Spleen (tissue), 11 donors: ENCODE results near the gene ATXN7L1. TPM values are rescaled to one million over a fixed set of nuclear protein-coding genes. Genes with fewer than 3 reads are reported as not detected.

Experiments used
- DNase-seq: peaks from one replicate; pipeline ENCODE4 v3.0.0-alpha.2; 2020
- H3K27ac ChIP-seq, 8 donors: fragments of 200-600 bp; sonication (generic) in 7 of 8; 1 replicate in 4 of 8; 2 replicates in 4 of 8; pipeline versions ENCODE4 v1.5.0 to v1.8.0; 2016 to 2021; ENCODE audit warnings: inconsistent platforms in 4 of 8, mild to moderate bottlenecking in 4 of 8, moderate library complexity in 1 of 8
- H3K27me3 ChIP-seq, 7 donors: fragments of 200-600 bp; sonication (generic) in 6 of 7; replicated peaks in 1 of 7; 1 replicate in 4 of 7; 2 replicates in 3 of 7; pipeline versions ENCODE4 v1.5.0 to v1.8.0; 2016 to 2021; ENCODE audit warnings: inconsistent platforms in 3 of 7, mild to moderate bottlenecking in 1 of 7
- H3K36me3 ChIP-seq, 6 donors: fragments of 200-600 bp; sonication (generic) in 5 of 6; 1 replicate in 4 of 6; 2 replicates in 2 of 6; pipeline versions ENCODE4 v1.5.0 to v1.8.0; 2016 to 2021; ENCODE audit warnings: inconsistent platforms in 2 of 6
- H3K4me1 ChIP-seq, 6 donors: fragments of 200-600 bp; sonication (generic) in 5 of 6; 1 replicate in 3 of 6; 2 replicates in 3 of 6; pipeline versions ENCODE4 v1.5.0 to v1.8.0; 2016 to 2021; ENCODE audit warnings: inconsistent platforms in 3 of 6
- H3K4me3 ChIP-seq, 8 donors: fragments of 200-600 bp; sonication (generic) in 7 of 8; 1 replicate in 4 of 8; 2 replicates in 4 of 8; pipeline versions ENCODE4 v1.5.0 to v1.8.0; 2016 to 2021; ENCODE audit warnings: inconsistent platforms in 4 of 8, mild to moderate bottlenecking in 4 of 8, moderate library complexity in 2 of 8
- H3K9me3 ChIP-seq, 8 donors: fragments of 200-600 bp; sonication (generic) in 7 of 8; 1 replicate in 4 of 8; 2 replicates in 4 of 8; pipeline versions ENCODE4 v1.5.0 to v1.8.0; 2016 to 2021; ENCODE audit warnings: inconsistent platforms in 4 of 8
- POLR2A ChIP-seq, 3 donors: fragments of 450-650 bp; IDR thresholded peaks; one replicate each; pipeline ENCODE4 v1.5.1; 2017; ENCODE audit warnings: antibody characterized with exemption in 3 of 3, mild to moderate bottlenecking in 1 of 3
- POLR2AphosphoS5 ChIP-seq, 3 donors: sonication (generic); formaldehyde crosslinking; IDR thresholded peaks; one replicate each; pipeline ENCODE4 v1.5.1; 2017; ENCODE audit warnings: antibody characterized with exemption in 3 of 3
- WGBS, 5 donors: extraction: QIAGEN DNeasy Blood & Tissue Kit in 3 of 5; methylation state at CpG; one replicate each; pipeline versions ENCODE4 v1.1.5 to v1.1.7; 2013 to 2018; 5-methylcytosine and 5-hydroxymethylcytosine counted together
- intact Hi-C: fragments of 100-400 bp; cut with DNase I; formaldehyde crosslinking; loops from one replicate; pipeline ENCODE4 v1.15.0; 2023; ENCODE audit warnings: low total_unique reads
- polyA plus RNA-seq, 3 donors: library from polyadenylated mRNA; stranded (reverse); fragments of 200-250 nt; gene quantifications; one replicate each; pipeline ENCODE4 v1.2.1, GENCODE V29; 2013
- total RNA-seq, 7 donors: library from RNA; depleted of rRNA in 3 of 7; stranded (reverse); fragments of >200 nt in 3 of 7; fragmentation: NEBNext Ultra II Directional in 4 of 7; extraction: Animal tissue kit (Norgen Biotek cat#: 25700) in 4 of 7; gene quantifications; one replicate each; pipeline versions ENCODE4 v1.1.0 to v1.2.1, GENCODE V29; 2016 to 2021
- TF ChIP-seq, protein P1 (sequence below), 11 experiments: fragments of 200-600 bp in 7 of 11; fragments of 450-650 bp in 4 of 11; sonication (generic) in 4 of 11; IDR thresholded peaks in 8 of 11; conservative IDR thresholded peaks in 3 of 11; 1 replicate in 7 of 11; 2 replicates in 4 of 11; pipeline versions ENCODE4 v1.4.0 to v1.8.0; 2016 to 2021; ENCODE audit warnings: antibody characterized with exemption in 11 of 11, inconsistent platforms in 4 of 11, mild to moderate bottlenecking in 1 of 11
- donor health status: healthy with polysubstance abuse.
- donor health status: DM: no; HTN: no; CAD: no; lungs with moderate emphysema.
- donor health status: DM: no; HTN: no; CAD: no.
- donor health status: Bipolar disorder and iron deficiency.
- donor health status: healthy.
- donor health status: DM: no; HTN: no; CAD: no.
- donor health status: DM: yes; HTN: yes; CAD: no.

ATXN7L1 gene
- total and polyA plus RNA-seq, 10 donors: 2.4 to 29.3 (median 18.4) TPM

DNA sequence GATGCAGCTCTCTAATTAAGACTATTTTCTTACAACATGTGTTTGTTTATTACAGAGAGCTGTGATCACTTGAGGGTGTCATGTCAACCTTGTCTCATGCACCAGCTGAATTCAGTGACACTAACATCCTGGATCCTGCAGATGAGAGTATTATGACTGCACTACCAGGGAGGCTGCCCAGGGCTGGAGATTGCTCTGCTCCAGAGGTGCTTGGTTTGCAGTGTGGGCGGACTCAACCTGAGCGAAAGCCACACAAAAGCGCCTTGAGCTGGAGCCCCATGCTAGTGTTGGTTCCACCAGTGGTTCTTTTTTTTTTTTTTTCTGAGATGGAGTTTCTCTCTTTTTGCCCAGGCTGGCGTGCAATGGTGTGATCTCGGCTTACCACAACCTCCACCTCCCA lies 33.8 kb upstream of the ATXN7L1 start:
- WGBS, 5 donors: 81 to 100% (median 99%) methylated on average over 5 of the region's 5 CpGs
- H3K27ac ChIP-seq: no peak overlapping the region
- intact Hi-C loops: no loop called here
- H3K4me1 ChIP-seq: no peaks in the 10 kb centered on the region
- no peaks in the 10 kb centered on the region for H3K36me3 ChIP-seq
- peaks cover 0 to 8% (median 3%) of the 10 kb centered on the region in 8 donors for H3K9me3 ChIP-seq
- TF ChIP-seq POLR2AphosphoS5 (IDR thresholded peaks at IDR 0.05) (no peak), POLR2A (IDR thresholded peaks at IDR 0.05) (no peak)
- TF ChIP-seq, protein P1, sequence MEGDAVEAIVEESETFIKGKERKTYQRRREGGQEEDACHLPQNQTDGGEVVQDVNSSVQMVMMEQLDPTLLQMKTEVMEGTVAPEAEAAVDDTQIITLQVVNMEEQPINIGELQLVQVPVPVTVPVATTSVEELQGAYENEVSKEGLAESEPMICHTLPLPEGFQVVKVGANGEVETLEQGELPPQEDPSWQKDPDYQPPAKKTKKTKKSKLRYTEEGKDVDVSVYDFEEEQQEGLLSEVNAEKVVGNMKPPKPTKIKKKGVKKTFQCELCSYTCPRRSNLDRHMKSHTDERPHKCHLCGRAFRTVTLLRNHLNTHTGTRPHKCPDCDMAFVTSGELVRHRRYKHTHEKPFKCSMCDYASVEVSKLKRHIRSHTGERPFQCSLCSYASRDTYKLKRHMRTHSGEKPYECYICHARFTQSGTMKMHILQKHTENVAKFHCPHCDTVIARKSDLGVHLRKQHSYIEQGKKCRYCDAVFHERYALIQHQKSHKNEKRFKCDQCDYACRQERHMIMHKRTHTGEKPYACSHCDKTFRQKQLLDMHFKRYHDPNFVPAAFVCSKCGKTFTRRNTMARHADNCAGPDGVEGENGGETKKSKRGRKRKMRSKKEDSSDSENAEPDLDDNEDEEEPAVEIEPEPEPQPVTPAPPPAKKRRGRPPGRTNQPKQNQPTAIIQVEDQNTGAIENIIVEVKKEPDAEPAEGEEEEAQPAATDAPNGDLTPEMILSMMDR (IDR thresholded peaks at IDR 0.05 in 8 of 11, conservative IDR thresholded peaks at IDR 0.05 in 3 of 11): no peak
- peaks cover 0 to 6% (median 0%) of the 10 kb centered on the region in 7 donors for H3K27me3 ChIP-seq
- H3K4me3 ChIP-seq: no peak overlapping the region
- DNase-seq: no peak

DNA sequence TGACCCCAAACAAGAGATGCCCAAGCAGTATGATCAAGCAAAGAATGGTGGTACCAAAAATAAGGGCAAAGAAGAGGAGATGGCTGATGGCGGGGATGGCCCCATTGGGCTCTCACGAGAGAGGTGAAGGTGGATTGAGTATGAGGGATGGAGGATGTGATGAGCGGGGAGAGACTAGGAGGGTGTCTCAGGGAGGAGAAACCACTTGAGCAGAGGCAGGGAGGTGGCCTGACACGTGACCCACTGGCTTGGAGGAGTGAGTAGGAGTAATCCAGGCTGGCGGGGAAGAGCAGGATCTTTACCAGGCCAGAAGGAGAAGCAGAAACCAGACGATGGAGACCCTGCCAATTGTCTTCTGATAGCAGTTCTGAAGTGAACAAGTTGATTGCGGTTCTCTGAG lies 33.3 kb upstream of the ATXN7L1 start:
- Histone ChIP-seq H3K27me3 (peaks cover 0 to 6% (median 0%) of the 10 kb centered on the region in 7 donors), H3K27ac (no peak overlapping the region), H3K9me3 (peaks cover 0 to 8% (median 3%) of the 10 kb centered on the region in 8 donors), H3K36me3 (no peaks in the 10 kb centered on the region), H3K4me3 (no peak overlapping the region), H3K4me1 (no peaks in the 10 kb centered on the region)
- DNase-seq: no peak
- 88 to 94% (median 92%) methylated on average over 7 of the region's 7 CpGs for WGBS, 5 donors
- TF ChIP-seq, protein P1 (IDR thresholded peaks at IDR 0.05 in 8 of 11, conservative IDR thresholded peaks at IDR 0.05 in 3 of 11): no peak
- TF ChIP-seq POLR2AphosphoS5 (IDR thresholded peaks at IDR 0.05) (no peak), POLR2A (IDR thresholded peaks at IDR 0.05) (no peak)
- intact Hi-C loops: no loop called here

DNA sequence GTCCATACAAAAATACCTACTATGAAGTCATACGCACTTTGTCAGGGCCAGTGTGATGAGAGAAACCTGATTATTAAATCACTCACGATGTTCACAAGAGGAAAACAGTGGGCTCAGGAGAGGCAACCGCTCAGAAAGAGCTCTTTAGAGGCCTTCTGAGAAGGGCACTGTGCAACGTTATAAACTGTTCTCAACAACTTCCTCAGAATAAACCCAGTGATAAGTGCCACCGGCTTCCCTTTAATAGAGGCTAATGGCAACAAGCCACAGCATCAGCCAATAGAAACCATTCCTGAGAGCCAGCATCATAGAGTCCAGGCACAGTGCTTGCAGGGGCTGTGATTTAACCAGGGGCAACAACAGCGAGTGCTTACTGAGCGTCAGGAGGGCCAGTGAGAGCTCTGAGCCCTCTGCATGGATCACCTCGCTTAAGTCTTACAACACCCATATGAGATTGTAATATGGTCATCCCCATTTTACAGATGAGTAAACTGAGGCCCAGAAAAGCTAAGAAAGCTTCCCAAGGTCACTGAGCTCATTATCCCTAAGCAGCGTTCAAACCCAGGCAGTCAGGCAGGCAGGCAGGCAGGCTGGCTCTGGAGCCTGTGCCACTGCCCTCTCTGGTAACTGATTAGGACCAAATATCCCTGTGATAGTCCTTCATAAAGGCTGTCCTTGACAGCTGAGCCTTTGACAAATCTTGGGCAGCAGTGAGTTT lies 30.9 kb upstream of the ATXN7L1 start:
- TF ChIP-seq POLR2A (IDR thresholded peaks at IDR 0.05) (no peak), POLR2AphosphoS5 (IDR thresholded peaks at IDR 0.05) (no peak)
- TF ChIP-seq, protein P1 (IDR thresholded peaks at IDR 0.05 in 8 of 11, conservative IDR thresholded peaks at IDR 0.05 in 3 of 11): no peak
- 63 to 68% (median 67%) methylated on average over 9 of the region's 9 CpGs for WGBS, 5 donors
- Histone ChIP-seq H3K4me1 (no peaks in the 10 kb centered on the region), H3K4me3 (no peak overlapping the region), H3K9me3 (peaks cover 0 to 10% (median 3%) of the 10 kb centered on the region in 8 donors), H3K27ac (no peak overlapping the region), H3K36me3 (no peaks in the 10 kb centered on the region), H3K27me3 (peaks cover 0 to 6% (median 0%) of the 10 kb centered on the region in 7 donors)
- no peak for DNase-seq
- intact Hi-C loops: no loop called here

DNA sequence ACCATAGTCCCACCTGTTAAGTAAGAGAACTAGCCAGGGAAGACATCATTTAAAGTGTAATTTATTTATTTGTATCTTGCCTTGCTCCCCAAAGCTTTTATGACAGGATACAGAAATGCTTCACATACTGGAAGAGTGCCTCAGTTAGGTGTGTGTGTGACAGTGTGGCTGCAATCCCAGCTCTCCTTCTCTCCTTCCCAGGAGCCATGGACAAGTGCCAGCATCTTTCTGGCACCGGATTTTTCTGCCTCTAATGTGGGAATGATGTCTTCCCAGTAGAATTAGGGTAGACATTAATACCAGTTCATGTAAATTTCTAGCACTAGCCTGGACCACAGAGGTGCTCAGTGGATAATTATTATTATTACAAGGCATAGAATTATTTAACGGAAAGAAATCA lies 30.3 kb upstream of the ATXN7L1 start:
- intact Hi-C loops: no loop called here
- Histone ChIP-seq H3K4me3 (no peak overlapping the region), H3K27me3 (peaks cover 0 to 6% (median 0%) of the 10 kb centered on the region in 7 donors), H3K36me3 (no peaks in the 10 kb centered on the region), H3K9me3 (peaks cover 0 to 10% (median 3%) of the 10 kb centered on the region in 8 donors), H3K27ac (no peak overlapping the region), H3K4me1 (no peaks in the 10 kb centered on the region)
- no peak for TF ChIP-seq POLR2A (IDR thresholded peaks at IDR 0.05)
- TF ChIP-seq, protein P1 (IDR thresholded peaks at IDR 0.05 in 8 of 11, conservative IDR thresholded peaks at IDR 0.05 in 3 of 11): no peak
- no peak for TF ChIP-seq POLR2AphosphoS5 (IDR thresholded peaks at IDR 0.05)
- no peak for DNase-seq
- 77 to 98% (median 81%) methylated on average over 2 of the region's 2 CpGs for WGBS, 5 donors
